ENCODE results near the gene DET1.

- no peak for TF ChIP-seq REST (IDR thresholded peaks at IDR 0.05; ENCODE audit: insufficient read depth in 1 of 2, low read depth in 2 of 2, low read length in 1 of 2)
- no peak for TF ChIP-seq CTCF (IDR thresholded peaks at IDR 0.05)
- TF ChIP-seq POLR2AphosphoS5 (IDR thresholded peaks at IDR 0.05; ENCODE audit: low read depth, low read length): no peak
- TF ChIP-seq SIN3A (IDR thresholded peaks at IDR 0.05; ENCODE audit: borderline replicate concordance, insufficient read depth, low read depth, low read length): no peak
Observed at GRCh38 chr15:88513195-88513594, 33.3 kb downstream of the DET1 start.
